GM12878 (cell line): ENCODE measurements around the gene TBC1D20. TPM values are rescaled to one million over a fixed set of nuclear protein-coding genes. Genes with fewer than 3 reads are reported as not detected.

Experiments
- ATAC-seq: fragments of 200-7000 bp; cut with Tn5 transposase; 3 replicates; pipeline ENCODE4 v1.9.1; 2020; ENCODE audit warnings: mild to moderate bottlenecking, moderate library complexity
- BruUV-seq: library from RNA; stranded (reverse); fragments of 400-500 nt; replicated peaks from 2 replicates; lab custom pipeline; 2021; lab: Mats Ljungman, UMichigan
- CTCF ChIA-PET: fragments of 300-600 bp; sonication (Branson Sonifier 250); formaldehyde crosslinking; extraction: SDS; loops from one replicate; lab custom pipeline; 2021; ENCODE audit warnings: inconsistent platforms; lab: Yijun Ruan, JAX
- POLR2A ChIA-PET: fragments of 350-600 bp; formaldehyde crosslinking; extraction: SDS; loops from one replicate; lab custom pipeline; 2021; ENCODE audit warnings: inconsistent platforms; lab: Charles Lee
- RAD21 ChIA-PET: fragments of 300-600 bp; sonication (Branson Sonifier 250); formaldehyde crosslinking; loops from one replicate; lab custom pipeline; 2023; ENCODE audit warnings: antibody characterized with exemption; ENCODE audit not compliant: unreplicated experiment; lab: Charles Lee
- SMC1A ChIA-PET: fragments of 300-600 bp; sonication (Branson Sonifier 250); formaldehyde crosslinking; loops from one replicate; lab custom pipeline; 2023; ENCODE audit not compliant: unreplicated experiment, uncharacterized antibody; lab: Charles Lee
- DNase-seq: peaks from one replicate; pipeline ENCODE4 v3.0.0-alpha.2; 2011; ENCODE audit warnings: low read depth, low spot score
- FAIRE-seq: peaks from 3 replicates; lab custom pipeline; 2011; peaks lifted over from hg19 to GRCh38; lab: Jason Lieb, UNC
- H2AFZ ChIP-seq: 2 replicates; pipeline ENCODE4 v1.6.0; 2011; ENCODE audit warnings: low read depth, low read length, control low read depth; ENCODE audit not compliant: control insufficient read depth
- H3K27ac ChIP-seq: 2 replicates; pipeline ENCODE4 v1.5.1; 2011; ENCODE audit warnings: control low read depth; ENCODE audit not compliant: control insufficient read depth, insufficient read depth
- H3K27me3 ChIP-seq, 2 experiments: replicated peaks in 1 of 2; 2 replicates each; pipeline versions ENCODE4 v1.6.0 to v1.6.1; 2011; ENCODE audit warnings: low read length in 1 of 2; ENCODE audit not compliant: control insufficient read depth in 2 of 2, insufficient read depth in 2 of 2
- H3K36me3 ChIP-seq, 2 experiments: 2 replicates each; pipeline ENCODE4 v1.5.1; 2011; ENCODE audit warnings: low read length in 1 of 2; ENCODE audit not compliant: control insufficient read depth in 2 of 2, insufficient read depth in 2 of 2
- H3K4me1 ChIP-seq: 2 replicates; pipeline ENCODE4 v1.6.1; 2011; ENCODE audit warnings: mild to moderate bottlenecking, low read length, moderate library complexity, mixed read lengths; ENCODE audit not compliant: control insufficient read depth, insufficient read depth
- H3K4me2 ChIP-seq: 2 replicates; pipeline ENCODE4 v1.6.0; 2011; ENCODE audit warnings: control low read depth; ENCODE audit not compliant: control insufficient read depth, insufficient read depth
- H3K4me3 ChIP-seq: fragments of 200-600 bp; sonication (generic); 2 replicates; pipeline ENCODE4 v1.5.1; 2016
- H3K79me2 ChIP-seq: 2 replicates; pipeline ENCODE4 v1.6.0; 2011; ENCODE audit warnings: low read length; ENCODE audit not compliant: control insufficient read depth, insufficient read depth
- H3K9ac ChIP-seq: 2 replicates; pipeline ENCODE4 v1.8.0; 2011; ENCODE audit warnings: low read length, control low read depth, mixed read lengths; ENCODE audit not compliant: control insufficient read depth, insufficient read depth
- H3K9me3 ChIP-seq: replicated peaks from 3 replicates; pipeline ENCODE4 v1.5.1; 2011; ENCODE audit warnings: mild to moderate bottlenecking, low read length; ENCODE audit not compliant: control insufficient read depth, insufficient read depth
- H4K20me1 ChIP-seq: 2 replicates; pipeline ENCODE4 v1.6.0; 2011; ENCODE audit not compliant: control insufficient read depth, insufficient read depth
- ETV6 ChIP-seq, 2 experiments: fragments of 450-650 bp in 1 of 2; IDR thresholded peaks in 1 of 2; conservative IDR thresholded peaks in 1 of 2; 2 replicates each; pipeline ENCODE4 v1.6.1; 2014; ENCODE audit warnings: antibody characterized with exemption in 1 of 2, borderline replicate concordance in 1 of 2, low read depth in 1 of 2, mild to moderate bottlenecking in 1 of 2, moderate library complexity in 1 of 2
- MEF2B ChIP-seq: fragments of 450-650 bp; IDR thresholded peaks from 2 replicates; pipeline ENCODE4 v1.6.1; 2018; ENCODE audit warnings: mild to moderate bottlenecking, moderate library complexity; ENCODE audit not compliant: partially characterized antibody, poor library complexity, severe bottlenecking
- NFYB ChIP-seq: IDR thresholded peaks from 2 replicates; pipeline ENCODE4 v1.6.1; 2011; ENCODE audit warnings: low read depth, mild to moderate bottlenecking, low read length, improper control_type of control experiment, moderate library complexity; ENCODE audit not compliant: insufficient read depth
- PML ChIP-seq: IDR thresholded peaks from 2 replicates; pipeline ENCODE4 v1.6.1; 2012; ENCODE audit warnings: low read length, inconsistent platforms
- SIN3A ChIP-seq: IDR thresholded peaks from 2 replicates; pipeline ENCODE4 v1.6.1; 2012; ENCODE audit warnings: low read depth, low read length, improper control_type of control experiment
- USF1 ChIP-seq: IDR thresholded peaks from 2 replicates; pipeline ENCODE4 v1.6.1; 2011; ENCODE audit warnings: borderline replicate concordance, low read depth, mild to moderate bottlenecking, moderate library complexity, mixed read lengths, low read length; ENCODE audit not compliant: insufficient read depth; ENCODE audit errors: extremely low read length
- WGBS: methylation state at CpG from one replicate; pipeline ENCODE4 v1.1.6; 2016; ENCODE audit warnings: low lambda C conversion rate; ENCODE audit not compliant: insufficient replicate concordance, insufficient coverage; ENCODE audit errors: missing lambda C conversion rate; 5-methylcytosine and 5-hydroxymethylcytosine counted together
- in situ Hi-C: fragments of 300-500 bp; cut with MboI; formaldehyde crosslinking; loops from 9 replicates; pipeline ENCODE4 v1.14.3; 2018; ENCODE audit warnings: mixed read lengths
- intact Hi-C: fragments of 100-400 bp; cut with micrococcal nuclease; formaldehyde crosslinking; loops from one replicate; pipeline ENCODE4 v1.14.2; 2022; ENCODE audit not compliant: unreplicated experiment
- polyA plus RNA-seq, 11 experiments: library from polyadenylated mRNA; depleted of rRNA in 4 of 11; unstranded in 6 of 11; stranded (reverse) in 5 of 11; fragments of >200 nt; fragmentation: Nextera tagmentation in 4 of 11; fragmentation: Illumina TruSeq in 1 of 11; extraction: Ambion mirVana in 4 of 11; extraction: Trizol in 1 of 11; gene quantifications; 1 replicate in 1 of 11; 2 replicates in 10 of 11; pipeline versions ENCODE4 v1.2.1 to v1.2.3, GENCODE V29; 2011 to 2016; ENCODE audit warnings: inconsistent platforms in 2 of 11, missing spikeins in 2 of 11, low read depth in 1 of 11
- total RNA-seq, 4 experiments: library from RNA; depleted of rRNA in 3 of 4; stranded (reverse); fragments of >200 nt in 3 of 4; fragmentation: Illumina TruSeq in 1 of 4; extraction: Trizol in 1 of 4; gene quantifications; 2 replicates each; pipeline versions ENCODE4 v1.2.1 to v1.2.3, GENCODE V29; 2013 to 2021

The TBC1D20 gene
- total and polyA plus RNA-seq, 10 of the 15 experiments (the other 5 are each of a cell fraction or from before 2014, with no cell fraction given), result 4.3 to 17.9 (median 11.2) TPM

GRCh38 chr20:400454-401275 lies 61.7 kb downstream of the TBC1D20 start:
- in situ Hi-C loops, result no loop called here
- Histone ChIP-seq H3K36me3 (peaks cover 8 to 13% of the 10 kb centered on the region in 2 experiments), H3K79me2 (no peaks in the 10 kb centered on the region), H3K4me2 (no peak overlapping the region), H3K27ac (no peak overlapping the region), H3K9ac (no peak overlapping the region), H4K20me1 (no peaks in the 10 kb centered on the region), H3K4me1 (no peaks in the 10 kb centered on the region), H3K4me3 (no peak overlapping the region), H2AFZ (peak overlapping the region; percentile 19; the same call in 1 of the 2 replicates), H3K27me3 (no peaks in the 10 kb centered on the region), H3K9me3 (no peaks in the 10 kb centered on the region; the same call in 1 of the 3 replicates)
- SMC1A ChIA-PET, result interaction anchor here (1.0 to 1.3 kb wide), 3 partner anchors 12 to 72 kb away, joined by 3 read pairs; partner anchors contain the start of gene TRIB3
- WGBS, result 45% methylated on average over 5 of the region's 5 CpGs
- TF ChIP-seq NFYB, result 0 out of 2 replicates have a peak, but pooled peaks have one; percentile 27
- no peak for TF ChIP-seq ETV6 (conservative IDR thresholded peaks at IDR 0.05 in 1 of 2, IDR thresholded peaks at IDR 0.05 in 1 of 2; ENCODE audit: borderline replicate concordance in 1 of 2, low read depth in 1 of 2)
- TF ChIP-seq SIN3A, result no peak
- TF ChIP-seq PML, result no peak
- TF ChIP-seq USF1, result peak; percentile 4
- no peak for TF ChIP-seq MEF2B
- intact Hi-C loops, result no loop called here
- RAD21 ChIA-PET, result no interaction called here
- POLR2A ChIA-PET, result no interaction called here
- CTCF ChIA-PET, result interaction anchor here (1.3 to 1.4 kb wide), 2 partner anchors 31 to 46 kb away, joined by 3 to 4 read pairs; no protein-coding TSS in a partner anchor
- FAIRE-seq (no peak), ATAC-seq (peak; percentile 73), DNase-seq (no peak)
- BruUV-seq, result no TSS peak
